ENCODE data around the gene CIAO3.
"Not testable (repeated sequence)": the region's sequence is repeated elsewhere in the genome, so short reads cannot be mapped to it uniquely, and the experiment has no call there.

The CIAO3 gene

DNA sequence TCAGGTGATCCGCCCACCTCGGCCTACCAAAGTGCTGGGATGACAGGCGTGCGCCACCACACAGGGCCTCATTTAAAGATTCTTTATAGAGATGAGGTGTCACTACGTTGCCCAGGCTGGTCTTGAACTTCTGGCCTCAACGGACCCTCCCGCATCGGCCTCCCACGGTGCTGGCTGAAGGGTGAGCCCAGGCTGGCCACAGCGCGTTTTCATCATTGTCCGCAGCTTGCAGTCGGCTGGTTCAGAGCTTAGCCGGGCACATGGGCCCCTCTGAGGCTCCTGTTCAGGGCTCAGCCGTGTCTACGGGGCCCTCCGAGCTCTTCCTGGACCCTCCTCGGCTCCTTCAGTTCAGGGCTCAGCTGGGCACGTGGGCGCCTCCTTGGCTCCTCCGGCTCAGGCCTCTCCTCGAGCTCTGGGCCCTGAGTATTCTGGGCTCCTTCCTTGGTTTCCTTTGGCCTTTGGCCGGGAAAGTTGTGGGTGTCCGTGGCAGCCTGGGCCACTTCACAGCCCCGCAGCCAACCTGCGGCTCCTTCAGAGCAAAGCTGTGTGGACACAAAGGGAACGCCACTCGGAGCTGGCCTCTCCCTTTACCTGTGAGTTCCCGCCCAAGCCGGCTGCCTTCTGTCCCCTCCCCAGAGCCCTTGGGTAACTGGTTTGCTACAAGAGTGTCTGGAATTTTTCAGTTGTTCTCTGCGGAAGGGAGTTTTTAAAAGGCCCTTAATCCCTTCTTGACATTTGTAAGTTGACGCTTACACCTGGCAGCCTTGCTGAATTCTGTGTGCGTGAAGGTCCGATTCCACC lies 18.5 kb upstream of the CIAO3 start:
- no peak for DNase-seq

DNA sequence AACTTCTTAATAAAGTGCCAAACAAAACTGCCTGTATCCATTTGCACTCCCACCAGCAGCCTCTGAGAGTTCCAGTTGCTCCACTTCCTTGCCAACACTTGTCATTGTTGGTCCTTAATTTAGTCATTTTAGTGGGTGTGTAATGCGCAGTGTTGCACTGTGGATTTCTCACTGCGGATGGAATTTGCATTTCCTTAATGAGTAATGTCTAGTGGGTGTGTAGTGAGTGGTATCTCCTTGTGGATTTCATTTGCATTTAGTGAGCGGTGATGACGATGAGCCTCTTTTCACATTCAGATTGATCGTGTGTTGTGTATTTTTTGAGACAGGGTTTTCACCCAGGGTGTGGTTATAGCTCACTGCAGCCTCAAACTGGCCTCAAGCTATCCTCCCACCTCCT lies 15.6 kb upstream of the CIAO3 start:
- DNase-seq, result no peak

DNA sequence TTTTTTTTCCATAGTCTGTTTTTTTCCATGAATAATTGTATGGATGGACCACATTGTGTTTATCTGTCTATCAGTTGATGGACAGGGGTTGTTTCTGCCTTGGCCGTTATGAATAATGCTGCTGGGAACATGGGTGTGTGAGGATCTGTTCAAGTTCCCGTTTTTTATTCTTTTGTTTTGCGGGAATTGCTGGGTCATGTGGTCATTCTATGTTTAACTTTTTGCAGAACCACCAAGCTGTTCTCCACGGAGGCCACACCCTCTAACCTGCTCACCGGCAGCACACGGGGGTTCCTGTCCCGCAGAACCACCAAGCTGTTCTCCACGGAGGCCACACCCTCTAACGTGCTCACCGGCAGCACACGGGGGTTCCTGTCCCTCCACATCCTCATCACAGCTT lies 13.9 kb upstream of the CIAO3 start:
- no peak for DNase-seq

DNA sequence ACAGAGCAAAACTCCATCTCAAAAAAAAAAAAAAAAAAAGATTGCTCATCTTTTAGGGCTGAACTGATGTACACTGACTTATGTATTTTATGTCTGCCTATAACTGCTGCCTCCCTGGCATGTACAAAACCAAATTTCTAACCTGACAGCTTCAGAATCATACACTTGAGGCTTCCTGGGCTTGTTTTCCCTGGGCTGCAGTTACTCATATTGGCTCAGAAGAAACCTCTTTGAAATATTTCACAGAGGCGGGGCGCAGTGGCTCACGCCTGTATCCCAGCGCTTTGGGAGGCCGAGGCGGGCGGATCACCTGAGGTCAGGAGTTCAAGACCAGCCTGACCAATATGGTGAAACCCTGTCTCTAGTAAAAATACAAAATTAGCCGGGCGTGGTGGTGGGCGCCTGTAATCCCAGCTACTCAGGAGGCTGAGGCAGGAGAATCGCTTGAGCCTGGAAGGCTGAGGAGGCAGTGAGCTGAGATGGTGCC lies 13.4 kb upstream of the CIAO3 start:
- not testable (repeated sequence) for DNase-seq

DNA sequence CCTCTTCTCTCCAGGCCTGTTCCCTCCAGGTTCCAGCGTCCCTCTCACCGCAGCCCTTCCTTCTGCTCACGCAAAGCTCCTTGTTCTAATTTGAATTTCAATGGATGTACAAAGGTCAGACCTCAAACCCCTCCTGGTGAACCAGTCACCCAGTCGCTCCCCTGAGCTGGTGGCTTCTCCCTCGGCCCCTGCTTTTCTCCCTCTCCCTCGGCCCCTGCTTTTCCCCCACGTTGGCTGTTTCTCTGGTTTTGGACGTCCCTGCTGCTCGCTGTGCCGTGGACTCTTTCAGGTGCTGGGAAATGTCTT lies 11.2 kb upstream of the CIAO3 start:
- no peak for DNase-seq

DNA sequence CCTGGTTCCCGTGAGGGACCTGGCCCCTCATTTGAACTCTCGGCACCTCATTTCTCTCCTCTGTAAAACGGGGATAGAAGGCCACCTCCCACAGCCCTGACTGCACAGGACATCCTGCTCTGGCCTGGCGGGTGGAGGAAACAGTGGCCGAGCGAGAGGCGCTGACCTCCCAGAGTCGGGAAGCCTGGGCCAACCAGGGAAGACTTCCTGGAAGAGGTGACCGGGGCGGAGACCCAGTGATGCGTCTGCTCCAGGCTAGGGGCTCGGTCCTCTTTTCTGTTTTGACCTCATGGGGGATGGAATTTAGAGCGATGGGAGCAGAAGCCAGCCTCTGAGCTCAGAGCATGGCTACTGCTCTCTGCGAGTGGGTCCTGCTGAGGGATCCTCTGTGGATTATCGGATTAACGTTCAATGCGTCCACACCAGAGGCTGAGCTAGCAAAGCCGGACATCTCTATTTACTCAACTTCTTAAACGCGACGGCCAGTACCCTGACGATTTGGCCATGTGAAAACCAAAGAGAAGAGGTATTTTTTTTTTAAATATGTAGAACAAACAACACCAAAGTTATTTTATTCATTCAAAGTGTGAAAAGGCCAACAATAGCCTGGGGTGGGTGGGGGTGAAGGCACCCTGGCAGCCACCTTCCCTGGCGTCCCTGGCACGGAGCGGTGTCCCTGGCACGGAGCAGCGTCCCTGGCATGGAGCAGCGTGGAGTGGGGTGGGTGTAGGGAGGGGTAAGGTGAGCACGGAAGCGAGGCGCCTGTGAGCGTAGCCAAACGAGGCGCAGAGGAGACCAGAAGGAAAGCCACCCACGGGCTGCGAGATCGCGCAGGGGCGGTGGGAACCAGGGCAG lies 10.6 kb upstream of the CIAO3 start:
- no peak for DNase-seq

DNA sequence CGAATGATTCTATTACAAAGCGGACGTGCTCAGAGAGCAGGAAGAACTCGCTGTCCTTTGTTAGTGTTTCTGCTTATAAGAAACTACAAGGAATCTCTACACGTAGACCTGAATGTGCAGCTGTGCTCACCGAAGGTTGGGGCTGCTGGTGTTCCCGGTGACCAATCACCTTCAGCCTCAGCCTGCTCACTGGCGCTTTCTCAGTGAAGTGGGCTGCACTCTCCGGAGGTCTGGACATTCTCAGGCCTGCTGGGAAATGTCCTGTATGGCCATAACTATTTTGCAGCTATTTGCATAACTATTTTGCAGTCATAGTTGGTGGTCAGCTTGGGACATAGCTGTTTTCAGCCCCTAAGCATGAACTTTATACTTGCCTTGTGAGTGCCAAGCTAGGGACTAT lies 9.7 kb upstream of the CIAO3 start:
- DNase-seq, result no peak

DNA sequence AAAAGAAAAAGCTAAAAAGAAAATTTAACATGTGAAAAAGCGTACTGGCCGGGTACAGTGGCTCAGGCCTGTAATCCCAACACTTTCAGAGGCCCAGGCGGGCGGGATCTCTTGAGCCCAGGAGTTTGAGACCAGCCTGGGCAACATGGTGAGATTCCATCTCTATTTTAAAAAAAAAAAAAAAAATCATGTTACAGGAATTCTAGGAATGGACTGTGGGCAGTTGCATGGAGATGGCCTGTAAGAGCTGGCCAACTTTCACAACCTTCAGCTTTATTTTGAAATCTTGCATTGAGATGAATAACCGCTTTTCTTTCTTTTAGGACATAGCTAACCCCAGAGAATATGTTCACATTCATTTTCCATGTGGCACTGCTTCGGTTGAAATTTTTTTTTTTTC lies 8.2 kb upstream of the CIAO3 start:
- no peak for DNase-seq

DNA sequence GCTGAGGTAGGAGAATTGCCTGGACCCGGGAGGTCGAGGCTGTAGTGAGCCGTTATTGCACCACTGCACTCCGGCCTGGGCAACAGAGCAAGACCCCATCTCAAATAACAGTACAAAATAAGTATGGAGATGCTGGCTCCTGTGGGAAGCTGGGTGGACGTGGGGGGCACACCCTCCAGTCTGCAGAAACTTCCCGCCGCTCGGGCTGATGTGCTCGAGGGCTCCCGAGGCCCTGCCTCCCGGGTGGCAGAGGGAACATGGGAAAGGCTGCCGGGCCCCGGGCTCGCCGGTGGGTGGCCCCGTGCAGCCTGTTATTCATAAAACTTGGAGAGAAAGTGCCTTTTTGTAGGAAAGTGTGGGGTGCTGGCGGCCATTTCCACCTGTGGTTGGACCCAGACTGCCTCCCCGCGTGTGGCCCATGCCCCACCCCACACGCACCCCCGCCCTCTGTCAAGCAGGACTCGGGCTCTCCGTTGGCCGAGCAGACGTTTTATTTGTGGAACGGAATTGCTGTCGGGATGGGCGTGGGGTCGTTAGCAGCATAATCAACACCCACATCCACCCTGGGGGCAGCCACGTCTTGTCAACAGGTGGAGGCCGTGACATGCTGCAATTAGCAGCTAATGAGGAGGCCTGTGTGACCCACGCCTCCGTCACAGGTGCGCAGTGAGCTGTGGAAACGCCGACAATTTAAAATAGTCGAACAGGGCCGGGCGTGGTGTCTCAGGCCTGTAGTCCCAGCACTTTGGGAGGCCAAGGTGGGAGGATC lies 7.4 kb upstream of the CIAO3 start:
- DNase-seq, result no peak

DNA sequence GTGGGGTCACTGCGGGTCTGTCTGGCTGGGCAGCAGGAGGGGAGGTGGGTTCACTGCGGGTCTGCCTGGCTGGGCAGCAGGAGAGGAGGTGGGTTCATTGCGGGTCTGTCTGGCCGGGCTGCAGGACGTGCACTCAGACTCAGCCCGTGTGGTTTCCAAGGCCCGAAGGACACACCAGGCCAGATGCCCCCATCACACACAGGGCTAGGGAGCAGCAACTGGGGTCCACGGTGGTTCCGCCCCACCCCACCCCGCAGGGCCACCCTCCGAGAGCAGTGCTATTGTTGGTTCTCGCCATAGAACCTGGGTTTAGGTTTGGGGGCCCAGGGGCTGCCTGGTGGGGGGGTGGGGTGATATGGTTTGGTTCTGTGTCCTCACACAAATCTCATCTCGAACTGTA lies 5.8 kb upstream of the CIAO3 start:
- DNase-seq, result no peak

DNA sequence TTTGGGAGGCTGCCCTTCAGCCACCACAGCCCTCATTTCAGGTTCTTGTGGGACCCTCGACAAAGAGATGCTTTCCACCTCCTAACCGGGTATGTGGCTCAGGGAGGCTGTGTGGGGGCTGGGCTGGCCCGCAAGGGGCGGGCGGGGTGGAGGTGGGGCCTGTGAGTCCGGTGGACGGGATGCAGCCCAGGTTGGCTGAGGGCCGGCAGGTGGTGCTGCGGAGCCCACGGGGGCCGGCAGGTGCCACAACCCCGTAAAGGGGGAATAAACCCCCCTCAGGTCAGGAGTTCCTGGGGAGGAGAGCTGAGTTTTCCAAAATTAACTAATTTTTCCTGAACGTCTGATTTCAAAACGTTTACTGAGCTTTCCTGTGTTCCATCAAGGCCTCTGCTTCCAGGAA lies 4.9 kb upstream of the CIAO3 start:
- DNase-seq, result no peak

DNA sequence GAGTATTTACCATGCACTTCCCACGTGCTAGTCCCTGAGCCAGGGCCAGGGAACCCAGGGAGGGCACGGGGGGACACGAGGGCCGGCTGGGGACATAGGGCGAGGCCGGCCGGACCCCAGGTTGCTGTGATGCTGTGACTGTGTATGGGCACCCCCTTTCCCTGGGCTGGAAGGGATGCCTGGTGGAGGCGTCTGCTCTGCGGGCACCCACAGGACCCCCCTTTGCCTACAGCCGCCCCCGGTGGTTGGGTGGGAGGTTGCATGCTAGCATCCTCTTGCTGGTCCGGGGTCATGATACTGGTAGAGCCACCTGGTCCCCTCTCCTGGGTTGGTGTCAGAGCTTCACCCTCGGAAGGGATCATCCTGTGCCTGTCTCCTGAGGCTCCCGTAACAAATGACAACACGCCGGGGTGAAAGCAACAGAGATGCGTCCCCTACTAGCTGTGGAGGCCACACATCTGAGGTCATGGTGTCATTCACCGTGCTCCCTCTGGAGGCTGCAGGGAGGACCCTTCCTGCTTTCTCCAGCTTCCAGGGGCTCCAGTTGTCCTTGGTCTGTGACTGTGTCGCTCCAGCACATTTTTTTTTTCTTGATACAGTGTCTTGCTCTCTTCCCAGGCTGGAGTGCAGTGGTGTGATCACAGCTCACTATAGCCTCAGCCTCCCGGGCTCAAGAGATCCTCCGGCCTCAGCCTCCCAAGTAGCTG lies 3.1 kb upstream of the CIAO3 start:
- DNase-seq, result no peak

DNA sequence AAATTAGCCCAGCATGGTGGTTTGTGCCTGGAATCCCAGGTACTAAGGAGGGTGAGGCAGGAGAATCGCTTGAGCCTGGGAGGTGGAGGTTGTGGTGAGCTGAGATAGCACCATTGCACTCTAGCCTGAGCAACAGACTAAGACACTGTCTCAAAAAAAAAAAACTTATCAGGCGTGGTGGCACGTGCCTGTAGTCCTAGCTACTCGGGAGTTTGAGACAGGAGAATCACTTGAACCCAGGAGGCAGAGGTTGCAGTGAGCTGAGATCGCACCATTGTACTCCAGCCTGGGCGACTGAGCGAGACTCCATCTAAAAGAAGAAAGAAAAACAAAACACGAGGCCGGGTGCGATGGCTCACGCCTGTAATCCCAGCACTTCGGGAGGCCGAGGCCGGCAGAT lies 2.1 kb upstream of the CIAO3 start:
- DNase-seq, result not testable (repeated sequence)

DNA sequence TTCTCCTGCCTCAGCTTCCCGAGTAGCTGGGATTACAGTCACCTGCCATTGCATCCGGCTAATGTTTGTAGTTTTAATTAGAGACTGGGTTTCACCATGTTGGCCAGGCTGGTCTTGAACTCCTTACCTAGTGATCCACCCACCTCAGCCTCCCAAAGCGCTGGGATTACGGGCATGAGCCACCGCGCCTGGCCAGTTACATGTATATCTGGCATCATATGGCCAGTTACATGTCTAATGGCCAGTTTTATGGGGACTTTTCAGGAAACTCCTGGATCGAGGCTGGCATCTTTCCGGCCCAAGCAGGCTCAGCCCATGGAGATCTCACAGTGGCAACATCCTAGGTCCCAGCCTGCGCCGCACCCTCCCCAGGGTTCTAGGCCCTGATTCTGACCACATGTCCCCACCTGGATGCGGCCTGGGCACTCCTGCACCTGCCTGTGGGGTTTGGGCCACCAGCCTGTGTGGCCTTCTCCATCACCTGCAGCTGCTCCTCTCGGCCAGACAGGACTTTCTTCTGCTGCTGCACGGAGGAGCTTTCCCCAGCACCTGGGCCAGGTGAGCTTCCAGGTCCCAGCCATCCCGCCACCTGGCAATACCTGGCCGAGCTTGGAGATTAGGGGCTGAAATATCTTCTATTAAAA lies 1.3 kb upstream of the CIAO3 start:
- no peak for DNase-seq

DNA sequence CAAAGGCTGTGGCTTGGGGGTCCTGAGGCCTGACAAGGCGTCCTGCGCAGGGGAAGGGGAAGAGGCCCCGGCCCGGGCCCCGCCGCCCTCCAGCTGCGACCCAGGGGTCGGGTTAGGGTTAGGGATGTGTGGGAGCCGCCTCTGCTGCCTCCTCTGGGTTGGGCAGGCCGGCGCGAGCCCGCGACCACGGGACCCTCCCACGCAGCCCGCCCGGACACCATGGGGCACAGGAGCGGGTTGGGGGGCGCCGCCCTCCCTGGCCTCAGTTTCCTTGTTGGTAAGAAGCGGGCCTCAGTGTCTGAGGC lies 386 bp downstream of the CIAO3 start:
- DNase-seq, result no peak

DNA sequence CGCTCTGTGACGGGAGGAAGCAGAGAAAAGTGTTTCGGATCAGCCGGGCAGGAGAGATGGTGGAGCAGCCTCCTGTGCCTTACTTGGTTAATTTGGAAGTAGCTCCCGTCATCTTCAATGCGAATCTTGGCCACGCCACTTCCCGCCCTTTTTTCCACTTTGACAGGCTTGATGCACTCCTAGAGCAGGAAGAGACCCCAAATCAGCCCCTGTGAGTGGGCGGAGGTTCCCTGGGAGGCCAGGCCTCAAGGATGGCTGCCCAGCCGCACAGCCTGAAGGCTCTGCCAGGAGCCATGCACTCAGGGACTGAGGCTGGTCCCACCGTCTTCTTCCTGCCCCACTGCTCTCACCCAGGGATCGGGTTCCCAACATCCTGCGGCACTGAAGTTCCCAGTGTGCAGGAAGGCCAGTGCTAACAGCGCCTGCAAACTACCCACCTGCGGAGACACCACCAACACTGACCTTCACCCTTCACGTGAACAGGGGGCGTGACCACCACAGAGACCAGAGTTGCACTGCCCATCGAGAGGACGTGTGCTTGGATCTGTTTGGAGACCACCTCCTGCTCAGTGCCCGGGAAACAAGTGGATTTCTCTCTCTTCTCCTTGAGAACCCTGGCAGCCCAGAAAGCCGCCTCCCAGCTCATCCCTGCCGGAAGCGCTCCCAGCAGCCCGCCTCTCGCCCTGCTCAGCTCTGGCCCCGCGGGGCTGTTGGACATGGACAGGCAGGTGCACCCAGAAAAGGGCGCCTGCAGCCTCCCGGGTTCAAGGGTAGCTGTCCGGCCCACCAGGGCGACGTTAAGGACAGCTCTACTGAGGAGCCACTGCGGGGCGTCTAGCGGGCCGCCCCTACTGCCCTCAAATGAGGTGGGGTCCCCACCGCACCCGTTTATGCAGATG lies 988 bp downstream of the CIAO3 start:
- no peak for DNase-seq

DNA sequence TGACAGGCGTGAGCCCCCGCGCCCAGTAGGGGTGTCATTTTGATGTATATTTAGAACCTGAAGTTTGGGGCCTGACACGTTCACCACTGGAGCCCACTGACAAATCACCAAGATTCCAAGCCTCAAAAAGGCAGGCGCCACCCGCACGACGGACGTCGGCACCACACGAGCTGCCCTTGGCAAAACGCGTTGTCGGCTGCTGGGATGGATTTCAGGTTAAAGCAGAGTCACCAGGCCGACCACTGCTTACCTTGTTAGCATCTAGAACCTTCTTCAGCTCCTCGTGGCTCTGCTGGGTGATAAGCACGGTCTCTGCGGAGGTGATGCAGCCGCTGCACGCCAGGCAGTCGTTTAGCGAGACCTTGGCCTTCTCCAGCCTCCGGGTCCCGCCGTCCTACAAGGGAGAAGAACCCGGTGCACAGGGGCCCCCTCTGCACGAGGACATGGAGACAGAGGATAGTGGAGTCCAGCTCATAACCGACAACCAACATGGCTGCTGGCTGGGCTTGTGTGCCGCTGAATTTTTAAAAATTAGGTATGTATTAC lies 3.8 kb downstream of the CIAO3 start:
- no peak for DNase-seq

DNA sequence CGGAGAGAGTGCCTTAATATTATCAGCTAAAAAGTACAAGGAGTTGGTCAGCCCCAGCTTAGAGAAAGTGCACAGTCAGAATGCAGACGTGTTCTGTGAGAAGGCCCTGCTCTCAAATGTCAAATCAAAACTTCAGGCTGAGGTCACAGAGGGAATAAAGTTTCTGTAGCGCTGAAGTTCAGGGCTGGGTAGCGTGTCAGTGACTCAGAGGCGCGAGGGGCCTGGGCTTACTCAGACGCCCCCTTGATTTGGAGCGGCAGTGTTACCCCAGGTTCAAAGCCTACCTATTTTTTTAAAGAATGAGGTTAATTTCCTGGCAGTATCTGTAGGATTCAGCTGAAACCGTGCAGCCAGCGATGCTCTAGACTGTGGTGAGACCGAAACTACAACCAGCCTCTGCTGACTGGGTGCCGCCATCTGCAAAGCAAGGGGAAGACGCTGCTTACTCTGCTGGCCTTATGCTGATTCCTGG lies 4.8 kb downstream of the CIAO3 start:
- DNase-seq, result no peak

DNA sequence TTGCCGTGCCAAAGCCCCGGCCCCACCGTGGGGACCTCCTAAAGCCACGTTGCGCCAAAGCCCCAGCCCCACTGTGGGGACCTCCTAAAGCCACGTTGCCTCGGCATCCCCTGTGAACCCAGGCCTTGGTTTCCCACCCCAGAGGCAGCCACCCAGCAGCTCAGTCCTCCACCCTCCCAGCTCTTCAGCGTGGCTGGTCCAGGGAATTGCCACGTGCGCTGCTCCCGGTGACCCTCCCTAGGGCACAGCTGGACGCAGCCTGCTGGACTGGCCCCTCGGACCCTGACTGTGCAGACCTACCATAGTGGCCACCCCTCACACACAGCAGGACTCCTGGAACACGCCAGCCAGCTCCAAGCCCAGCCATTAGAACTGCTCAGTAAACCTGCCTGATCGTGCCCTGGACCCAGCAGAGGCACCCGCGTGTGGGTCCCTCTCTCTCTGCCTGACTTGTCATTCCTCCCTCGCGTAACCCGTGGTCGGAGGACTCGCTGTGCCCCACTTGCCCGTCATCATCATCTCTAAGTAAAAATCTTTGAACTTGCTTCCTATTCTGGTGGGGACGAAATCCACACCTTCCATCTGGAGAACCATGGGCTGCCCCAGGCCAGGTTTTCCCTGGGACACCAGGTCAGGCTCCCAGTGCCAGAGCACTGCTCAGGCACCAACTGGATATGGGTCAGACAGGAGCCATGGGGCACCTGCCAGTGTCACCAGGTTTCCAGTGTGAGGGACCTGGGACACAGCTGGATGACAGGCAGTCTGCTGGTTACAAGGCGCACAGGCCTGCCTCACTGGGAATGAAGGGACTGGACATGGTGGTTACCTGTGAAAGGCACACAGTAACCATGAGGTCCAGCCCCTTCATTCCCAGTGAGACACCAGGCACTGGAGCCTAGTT lies 5.6 kb downstream of the CIAO3 start:
- no peak for DNase-seq

Measured in NCI-H1105 (cell line).